GM19324 (cell line): ENCODE data around the gene HMGCS2.

Experiments used
- ATAC-seq: cut with Tn5 transposase; IDR thresholded peaks from one replicate; pipeline ENCODE4 v1.9.1; 2021; ENCODE audit warnings: mild to moderate bottlenecking, moderate library complexity; ENCODE audit not compliant: unreplicated experiment, low FRiP score

The HMGCS2 gene

DNA sequence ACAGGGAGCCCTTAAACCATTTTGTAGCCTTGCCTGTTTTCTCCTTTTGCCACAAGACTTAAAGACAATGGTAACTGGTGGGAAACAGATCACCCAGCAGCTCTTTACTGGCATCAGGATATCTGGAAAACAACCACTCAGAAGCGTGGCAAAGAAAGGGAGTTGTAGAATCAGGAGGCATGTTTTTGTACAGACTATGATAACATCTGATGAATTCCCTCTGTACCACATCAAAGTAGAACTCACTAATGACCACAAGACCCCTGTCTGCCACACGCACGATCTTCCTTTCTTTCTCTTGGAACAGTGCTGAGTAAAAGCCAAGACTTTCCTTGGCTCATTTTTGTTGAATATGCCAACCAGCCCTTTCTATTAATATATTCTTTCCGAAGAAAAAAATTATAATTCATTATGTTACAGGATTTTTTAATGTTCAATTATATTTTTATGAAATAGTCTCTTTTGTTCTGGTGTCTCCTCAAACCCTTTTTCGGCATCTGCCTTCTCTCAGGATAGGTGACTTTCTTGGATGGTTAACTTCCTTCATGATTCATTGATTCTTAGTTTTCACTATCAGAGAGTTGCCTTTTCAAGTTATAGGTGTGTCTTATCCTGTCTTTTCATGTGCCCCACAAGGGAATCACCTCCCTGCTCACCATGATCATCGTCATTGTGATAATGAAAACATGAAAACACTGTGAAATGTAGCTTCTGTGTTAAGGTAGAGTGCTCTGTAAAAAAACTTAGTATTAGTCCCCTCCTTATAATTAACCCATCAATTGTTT is 64.8 kb downstream of the HMGCS2 start:
- ATAC-seq: no peak

DNA sequence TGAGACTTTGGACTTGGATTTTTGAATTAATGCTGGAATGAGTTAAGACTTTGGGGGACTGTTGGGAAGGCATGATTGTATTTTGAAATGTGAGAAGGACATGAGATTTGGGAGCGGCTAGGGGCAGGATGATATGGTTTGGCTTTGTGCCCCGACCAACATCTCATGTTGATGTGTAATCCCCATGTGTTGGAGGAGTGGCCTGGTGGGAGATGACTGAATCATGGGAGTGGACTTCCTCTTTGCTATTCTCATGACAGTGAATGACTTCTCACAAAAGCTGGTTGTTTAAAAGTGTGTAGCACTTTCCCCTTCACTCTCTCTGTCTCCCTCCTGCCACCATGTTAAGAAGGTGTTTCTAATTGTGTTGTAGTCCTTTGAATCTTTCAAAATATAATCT is 66.3 kb downstream of the HMGCS2 start:
- ATAC-seq: no peak

GRCh38 chr1:119701659-119702058 is 67.0 kb downstream of the HMGCS2 start:
- no peak for ATAC-seq

DNA sequence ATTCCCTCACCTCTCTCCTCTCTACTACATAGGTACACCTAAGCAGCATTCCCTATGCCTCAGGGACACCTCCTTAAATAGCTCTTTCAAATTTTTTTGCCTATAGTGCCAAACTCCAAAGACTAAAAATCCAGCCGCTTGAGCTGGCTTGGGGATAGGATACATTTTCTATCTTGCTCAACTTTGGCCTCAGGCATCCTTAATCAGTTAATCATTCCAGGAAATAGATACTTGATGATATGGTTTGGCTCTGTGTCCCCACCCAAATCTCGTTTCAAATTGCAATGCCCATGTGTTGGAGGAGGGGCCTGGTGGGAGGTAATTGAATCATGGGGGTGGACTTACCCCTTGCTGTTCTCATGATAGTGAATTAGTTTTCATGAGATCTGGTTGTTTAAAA is 68.4 kb downstream of the HMGCS2 start:
- no peak for ATAC-seq
